GM12878 (cell line): ENCODE results near the gene PKHD1. TPM values are rescaled to one million over a fixed set of nuclear protein-coding genes. Genes with fewer than 3 reads are reported as not detected.

Experiments
- ATAC-seq: fragments of 200-7000 bp; cut with Tn5 transposase; 3 replicates; pipeline ENCODE4 v1.9.1; 2020; ENCODE audit warnings: mild to moderate bottlenecking, moderate library complexity
- BruUV-seq: library from RNA; stranded (reverse); fragments of 400-500 nt; replicated peaks from 2 replicates; lab custom pipeline; 2021; lab: Mats Ljungman, UMichigan
- CTCF ChIA-PET: fragments of 300-600 bp; sonication (Branson Sonifier 250); formaldehyde crosslinking; extraction: SDS; loops from one replicate; lab custom pipeline; 2021; ENCODE audit warnings: inconsistent platforms; lab: Yijun Ruan, JAX
- POLR2A ChIA-PET: fragments of 350-600 bp; formaldehyde crosslinking; extraction: SDS; loops from one replicate; lab custom pipeline; 2021; ENCODE audit warnings: inconsistent platforms; lab: Charles Lee
- RAD21 ChIA-PET: fragments of 300-600 bp; sonication (Branson Sonifier 250); formaldehyde crosslinking; loops from one replicate; lab custom pipeline; 2023; ENCODE audit warnings: antibody characterized with exemption; ENCODE audit not compliant: unreplicated experiment; lab: Charles Lee
- SMC1A ChIA-PET: fragments of 300-600 bp; sonication (Branson Sonifier 250); formaldehyde crosslinking; loops from one replicate; lab custom pipeline; 2023; ENCODE audit not compliant: unreplicated experiment, uncharacterized antibody; lab: Charles Lee
- DNase-seq: peaks from one replicate; pipeline ENCODE4 v3.0.0-alpha.2; 2011; ENCODE audit warnings: low read depth, low spot score
- FAIRE-seq: peaks from 3 replicates; lab custom pipeline; 2011; peaks lifted over from hg19 to GRCh38; lab: Jason Lieb, UNC
- H2AFZ ChIP-seq: 2 replicates; pipeline ENCODE4 v1.6.0; 2011; ENCODE audit warnings: low read depth, low read length, control low read depth; ENCODE audit not compliant: control insufficient read depth
- H3K27ac ChIP-seq: 2 replicates; pipeline ENCODE4 v1.5.1; 2011; ENCODE audit warnings: control low read depth; ENCODE audit not compliant: control insufficient read depth, insufficient read depth
- H3K27me3 ChIP-seq, 2 experiments: replicated peaks in 1 of 2; 2 replicates each; pipeline versions ENCODE4 v1.6.0 to v1.6.1; 2011; ENCODE audit warnings: low read length in 1 of 2; ENCODE audit not compliant: control insufficient read depth in 2 of 2, insufficient read depth in 2 of 2
- H3K36me3 ChIP-seq, 2 experiments: 2 replicates each; pipeline ENCODE4 v1.5.1; 2011; ENCODE audit warnings: low read length in 1 of 2; ENCODE audit not compliant: control insufficient read depth in 2 of 2, insufficient read depth in 2 of 2
- H3K4me1 ChIP-seq: 2 replicates; pipeline ENCODE4 v1.6.1; 2011; ENCODE audit warnings: mild to moderate bottlenecking, low read length, moderate library complexity, mixed read lengths; ENCODE audit not compliant: control insufficient read depth, insufficient read depth
- H3K4me2 ChIP-seq: 2 replicates; pipeline ENCODE4 v1.6.0; 2011; ENCODE audit warnings: control low read depth; ENCODE audit not compliant: control insufficient read depth, insufficient read depth
- H3K4me3 ChIP-seq: fragments of 200-600 bp; sonication (generic); 2 replicates; pipeline ENCODE4 v1.5.1; 2016
- H3K79me2 ChIP-seq: 2 replicates; pipeline ENCODE4 v1.6.0; 2011; ENCODE audit warnings: low read length; ENCODE audit not compliant: control insufficient read depth, insufficient read depth
- H3K9ac ChIP-seq: 2 replicates; pipeline ENCODE4 v1.8.0; 2011; ENCODE audit warnings: low read length, control low read depth, mixed read lengths; ENCODE audit not compliant: control insufficient read depth, insufficient read depth
- H3K9me3 ChIP-seq: replicated peaks from 3 replicates; pipeline ENCODE4 v1.5.1; 2011; ENCODE audit warnings: mild to moderate bottlenecking, low read length; ENCODE audit not compliant: control insufficient read depth, insufficient read depth
- H4K20me1 ChIP-seq: 2 replicates; pipeline ENCODE4 v1.6.0; 2011; ENCODE audit not compliant: control insufficient read depth, insufficient read depth
- ASH2L ChIP-seq: fragments of 300-600, 200-600 bp; sonication (generic); IDR thresholded peaks from 2 replicates; pipeline ENCODE4 v1.6.1; 2017; ENCODE audit warnings: low read depth, mild to moderate bottlenecking, borderline replicate concordance
- CTCF ChIP-seq, 3 experiments: IDR thresholded peaks in 2 of 3; conservative IDR thresholded peaks in 1 of 3; 2 replicates each; pipeline ENCODE4 v1.5.1; 2011; ENCODE audit warnings: low read depth in 3 of 3, low read length in 3 of 3, mild to moderate bottlenecking in 3 of 3, control low read depth in 2 of 3, moderate library complexity in 2 of 3, inconsistent platforms in 1 of 3, mixed read lengths in 1 of 3; ENCODE audit not compliant: control insufficient read depth in 2 of 3, insufficient read depth in 1 of 3; ENCODE audit errors: extremely low read depth in 1 of 3
- EP300 ChIP-seq, 2 experiments: fragments of 150-350 bp in 1 of 2; IDR thresholded peaks; 2 replicates each; pipeline ENCODE4 v1.6.1; 2011 to 2012; ENCODE audit warnings: low read depth in 2 of 2, low read length in 2 of 2, borderline replicate concordance in 1 of 2, improper control_type of control experiment in 1 of 2, inconsistent platforms in 1 of 2; ENCODE audit not compliant: control insufficient read depth in 1 of 2
- EZH2 ChIP-seq: IDR thresholded peaks from 2 replicates; pipeline ENCODE4 v1.6.1; 2012; ENCODE audit warnings: low read depth, mild to moderate bottlenecking, control low read depth, inconsistent platforms, low read length, borderline replicate concordance; ENCODE audit not compliant: control insufficient read depth
- IKZF1 ChIP-seq: fragments of 450-650 bp; conservative IDR thresholded peaks from 2 replicates; pipeline ENCODE4 v1.6.1; 2017; ENCODE audit warnings: antibody characterized with exemption, mild to moderate bottlenecking
- RAD51 ChIP-seq: fragments of 450-650 bp; IDR thresholded peaks from 2 replicates; pipeline ENCODE4 v1.6.1; 2016; ENCODE audit warnings: moderate library complexity, mild to moderate bottlenecking, inconsistent platforms
- SREBF1 ChIP-seq: IDR thresholded peaks from 2 replicates; pipeline ENCODE4 v1.6.1; 2012; ENCODE audit warnings: mild to moderate bottlenecking, low read length
- YBX1 ChIP-seq: fragments of 450-650 bp; IDR thresholded peaks from 2 replicates; pipeline ENCODE4 v1.6.1; 2016; ENCODE audit warnings: antibody characterized with exemption
- ZNF207 ChIP-seq: fragments of 450-650 bp; IDR thresholded peaks from 2 replicates; pipeline ENCODE4 v1.6.1; 2014; ENCODE audit warnings: antibody characterized with exemption, mild to moderate bottlenecking, borderline replicate concordance
- ZZZ3 ChIP-seq: IDR thresholded peaks from 2 replicates; pipeline ENCODE4 v1.6.1; 2011; ENCODE audit warnings: low read depth; ENCODE audit not compliant: control insufficient read depth, insufficient read length
- WGBS: methylation state at CpG from one replicate; pipeline ENCODE4 v1.1.6; 2016; ENCODE audit warnings: low lambda C conversion rate; ENCODE audit not compliant: insufficient replicate concordance, insufficient coverage; ENCODE audit errors: missing lambda C conversion rate; 5-methylcytosine and 5-hydroxymethylcytosine counted together
- in situ Hi-C: fragments of 300-500 bp; cut with MboI; formaldehyde crosslinking; loops from 9 replicates; pipeline ENCODE4 v1.14.3; 2018; ENCODE audit warnings: mixed read lengths
- intact Hi-C: fragments of 100-400 bp; cut with micrococcal nuclease; formaldehyde crosslinking; loops from one replicate; pipeline ENCODE4 v1.14.2; 2022; ENCODE audit not compliant: unreplicated experiment
- polyA plus RNA-seq, 11 experiments: library from polyadenylated mRNA; depleted of rRNA in 4 of 11; unstranded in 6 of 11; stranded (reverse) in 5 of 11; fragments of >200 nt; fragmentation: Nextera tagmentation in 4 of 11; fragmentation: Illumina TruSeq in 1 of 11; extraction: Ambion mirVana in 4 of 11; extraction: Trizol in 1 of 11; gene quantifications; 1 replicate in 1 of 11; 2 replicates in 10 of 11; pipeline versions ENCODE4 v1.2.1 to v1.2.3, GENCODE V29; 2011 to 2016; ENCODE audit warnings: inconsistent platforms in 2 of 11, missing spikeins in 2 of 11, low read depth in 1 of 11
- total RNA-seq, 4 experiments: library from RNA; depleted of rRNA in 3 of 4; stranded (reverse); fragments of >200 nt in 3 of 4; fragmentation: Illumina TruSeq in 1 of 4; extraction: Trizol in 1 of 4; gene quantifications; 2 replicates each; pipeline versions ENCODE4 v1.2.1 to v1.2.3, GENCODE V29; 2013 to 2021
- TF ChIP-seq, protein P1 (sequence below): IDR thresholded peaks from 2 replicates; pipeline ENCODE4 v1.6.1; 2012; ENCODE audit warnings: improper control_type of control experiment, low read depth, low read length; ENCODE audit not compliant: insufficient replicate concordance
- TF ChIP-seq, protein P2 (sequence below): fragments of 450-650 bp; IDR thresholded peaks from 2 replicates; pipeline ENCODE4 v1.6.1; 2016; ENCODE audit warnings: mild to moderate bottlenecking, moderate library complexity, borderline replicate concordance

PKHD1 gene
- total and polyA plus RNA-seq, 10 of the 15 experiments (the other 5 are each of a cell fraction or from before 2014, with no cell fraction given), result under 0.01 to 0.90 (median 0.02) TPM; not detected in 1

DNA sequence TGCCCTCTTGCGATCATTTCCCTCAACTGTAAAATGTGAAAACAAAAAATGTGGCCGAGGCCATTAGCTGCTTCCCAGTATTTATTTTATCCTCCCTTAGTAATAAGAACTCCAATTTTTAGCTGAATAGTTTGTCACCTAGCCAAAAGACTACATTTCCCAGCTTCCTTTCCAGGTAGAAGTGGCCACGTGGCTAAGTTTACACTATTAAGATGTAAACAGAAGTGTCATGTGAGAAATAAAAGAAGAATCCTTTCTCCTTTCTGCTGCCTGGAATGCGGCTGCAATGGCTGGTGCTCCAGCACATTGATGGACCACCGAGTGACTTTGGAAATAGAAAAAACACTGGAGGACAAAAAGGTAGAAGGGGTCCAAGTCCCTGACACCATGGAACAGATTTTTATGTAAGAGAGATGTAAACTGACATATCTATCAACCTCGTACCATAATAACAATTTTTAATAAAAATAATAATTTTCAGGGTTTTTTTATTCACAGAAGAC, 268.8 kb downstream of the PKHD1 start:
- no peak overlapping the region for H3K4me3 ChIP-seq
- H3K27ac ChIP-seq, result no peak overlapping the region
- ChIA-PET RAD21 (no interaction called here), CTCF (interaction anchor here (0.9 kb wide), 1 partner anchor 89 kb away, joined by 3 read pairs; no protein-coding TSS in a partner anchor), POLR2A (no interaction called here), SMC1A (interaction anchor here (1.2 kb wide), 1 partner anchor 25 kb away, joined by 4 read pairs; no protein-coding TSS in a partner anchor)
- BruUV-seq, result no TSS peak
- no peaks in the 10 kb centered on the region for H4K20me1 ChIP-seq
- no peak overlapping the region for H3K4me2 ChIP-seq
- no peaks in the 10 kb centered on the region for H3K79me2 ChIP-seq
- no peak for FAIRE-seq
- H3K36me3 ChIP-seq, result no peaks in the 10 kb centered on the region
- no peak overlapping the region for H3K9ac ChIP-seq
- H3K27me3 ChIP-seq, result no peaks in the 10 kb centered on the region
- in situ Hi-C loops, result no loop called here
- H3K9me3 ChIP-seq, result no peaks in the 10 kb centered on the region
- ATAC-seq, result no peak
- intact Hi-C loops, result no loop called here
- WGBS, result 6% methylated on average over 6 of the region's 6 CpGs
- no peak for DNase-seq
- H2AFZ ChIP-seq, result no peak overlapping the region
- H3K4me1 ChIP-seq, result no peaks in the 10 kb centered on the region
- TF ChIP-seq, protein P1, sequence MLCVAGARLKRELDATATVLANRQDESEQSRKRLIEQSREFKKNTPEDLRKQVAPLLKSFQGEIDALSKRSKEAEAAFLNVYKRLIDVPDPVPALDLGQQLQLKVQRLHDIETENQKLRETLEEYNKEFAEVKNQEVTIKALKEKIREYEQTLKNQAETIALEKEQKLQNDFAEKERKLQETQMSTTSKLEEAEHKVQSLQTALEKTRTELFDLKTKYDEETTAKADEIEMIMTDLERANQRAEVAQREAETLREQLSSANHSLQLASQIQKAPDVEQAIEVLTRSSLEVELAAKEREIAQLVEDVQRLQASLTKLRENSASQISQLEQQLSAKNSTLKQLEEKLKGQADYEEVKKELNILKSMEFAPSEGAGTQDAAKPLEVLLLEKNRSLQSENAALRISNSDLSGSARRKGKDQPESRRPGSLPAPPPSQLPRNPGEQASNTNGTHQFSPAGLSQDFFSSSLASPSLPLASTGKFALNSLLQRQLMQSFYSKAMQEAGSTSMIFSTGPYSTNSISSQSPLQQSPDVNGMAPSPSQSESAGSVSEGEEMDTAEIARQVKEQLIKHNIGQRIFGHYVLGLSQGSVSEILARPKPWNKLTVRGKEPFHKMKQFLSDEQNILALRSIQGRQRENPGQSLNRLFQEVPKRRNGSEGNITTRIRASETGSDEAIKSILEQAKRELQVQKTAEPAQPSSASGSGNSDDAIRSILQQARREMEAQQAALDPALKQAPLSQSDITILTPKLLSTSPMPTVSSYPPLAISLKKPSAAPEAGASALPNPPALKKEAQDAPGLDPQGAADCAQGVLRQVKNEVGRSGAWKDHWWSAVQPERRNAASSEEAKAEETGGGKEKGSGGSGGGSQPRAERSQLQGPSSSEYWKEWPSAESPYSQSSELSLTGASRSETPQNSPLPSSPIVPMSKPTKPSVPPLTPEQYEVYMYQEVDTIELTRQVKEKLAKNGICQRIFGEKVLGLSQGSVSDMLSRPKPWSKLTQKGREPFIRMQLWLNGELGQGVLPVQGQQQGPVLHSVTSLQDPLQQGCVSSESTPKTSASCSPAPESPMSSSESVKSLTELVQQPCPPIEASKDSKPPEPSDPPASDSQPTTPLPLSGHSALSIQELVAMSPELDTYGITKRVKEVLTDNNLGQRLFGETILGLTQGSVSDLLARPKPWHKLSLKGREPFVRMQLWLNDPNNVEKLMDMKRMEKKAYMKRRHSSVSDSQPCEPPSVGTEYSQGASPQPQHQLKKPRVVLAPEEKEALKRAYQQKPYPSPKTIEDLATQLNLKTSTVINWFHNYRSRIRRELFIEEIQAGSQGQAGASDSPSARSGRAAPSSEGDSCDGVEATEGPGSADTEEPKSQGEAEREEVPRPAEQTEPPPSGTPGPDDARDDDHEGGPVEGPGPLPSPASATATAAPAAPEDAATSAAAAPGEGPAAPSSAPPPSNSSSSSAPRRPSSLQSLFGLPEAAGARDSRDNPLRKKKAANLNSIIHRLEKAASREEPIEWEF, result no peak
- TF ChIP-seq IKZF1 (no peak), ZNF207 (no peak), EP300 (IDR thresholded peaks at IDR 0.05; ENCODE audit: borderline replicate concordance in 1 of 2, control insufficient read depth in 1 of 2, low read depth in 2 of 2, low read length in 2 of 2) (no peak), EZH2 (no peak), RAD51 (no peak), ZZZ3 (no peak), CTCF (IDR thresholded peaks at IDR 0.05 in 2 of 3, conservative IDR thresholded peaks at IDR 0.05 in 1 of 3; ENCODE audit: control insufficient read depth in 2 of 3, extremely low read depth in 1 of 3, insufficient read depth in 1 of 3, low read depth in 3 of 3, low read length in 3 of 3) (no peak), ASH2L (no peak), SREBF1 (no peak), YBX1 (no peak)
- TF ChIP-seq, protein P2, sequence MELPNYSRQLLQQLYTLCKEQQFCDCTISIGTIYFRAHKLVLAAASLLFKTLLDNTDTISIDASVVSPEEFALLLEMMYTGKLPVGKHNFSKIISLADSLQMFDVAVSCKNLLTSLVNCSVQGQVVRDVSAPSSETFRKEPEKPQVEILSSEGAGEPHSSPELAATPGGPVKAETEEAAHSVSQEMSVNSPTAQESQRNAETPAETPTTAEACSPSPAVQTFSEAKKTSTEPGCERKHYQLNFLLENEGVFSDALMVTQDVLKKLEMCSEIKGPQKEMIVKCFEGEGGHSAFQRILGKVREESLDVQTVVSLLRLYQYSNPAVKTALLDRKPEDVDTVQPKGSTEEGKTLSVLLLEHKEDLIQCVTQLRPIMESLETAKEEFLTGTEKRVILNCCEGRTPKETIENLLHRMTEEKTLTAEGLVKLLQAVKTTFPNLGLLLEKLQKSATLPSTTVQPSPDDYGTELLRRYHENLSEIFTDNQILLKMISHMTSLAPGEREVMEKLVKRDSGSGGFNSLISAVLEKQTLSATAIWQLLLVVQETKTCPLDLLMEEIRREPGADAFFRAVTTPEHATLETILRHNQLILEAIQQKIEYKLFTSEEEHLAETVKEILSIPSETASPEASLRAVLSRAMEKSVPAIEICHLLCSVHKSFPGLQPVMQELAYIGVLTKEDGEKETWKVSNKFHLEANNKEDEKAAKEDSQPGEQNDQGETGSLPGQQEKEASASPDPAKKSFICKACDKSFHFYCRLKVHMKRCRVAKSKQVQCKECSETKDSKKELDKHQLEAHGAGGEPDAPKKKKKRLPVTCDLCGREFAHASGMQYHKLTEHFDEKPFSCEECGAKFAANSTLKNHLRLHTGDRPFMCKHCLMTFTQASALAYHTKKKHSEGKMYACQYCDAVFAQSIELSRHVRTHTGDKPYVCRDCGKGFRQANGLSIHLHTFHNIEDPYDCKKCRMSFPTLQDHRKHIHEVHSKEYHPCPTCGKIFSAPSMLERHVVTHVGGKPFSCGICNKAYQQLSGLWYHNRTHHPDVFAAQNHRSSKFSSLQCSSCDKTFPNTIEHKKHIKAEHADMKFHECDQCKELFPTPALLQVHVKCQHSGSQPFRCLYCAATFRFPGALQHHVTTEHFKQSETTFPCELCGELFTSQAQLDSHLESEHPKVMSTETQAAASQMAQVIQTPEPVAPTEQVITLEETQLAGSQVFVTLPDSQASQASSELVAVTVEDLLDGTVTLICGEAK, result no peak
